Muscle layer of duodenum (tissue), 2 donors: ENCODE results near the gene NFIX.

ENCODE experiments used
- H3K27ac ChIP-seq: one replicate; pipeline ENCODE4 v1.7.0; 2013; ENCODE audit warnings: mild to moderate bottlenecking, low read length
- H3K27me3 ChIP-seq: one replicate; pipeline ENCODE4 v1.7.0; 2013; ENCODE audit warnings: low read depth, mild to moderate bottlenecking, control low read depth, low read length
- H3K36me3 ChIP-seq, 2 donors: one replicate each; pipeline ENCODE4 v1.7.0; 2013; ENCODE audit warnings: low read length in 2 of 2, control low read depth in 1 of 2, mild to moderate bottlenecking in 1 of 2; ENCODE audit not compliant: insufficient read depth in 2 of 2, control insufficient read depth in 1 of 2
- H3K4me1 ChIP-seq, 2 donors: one replicate each; pipeline ENCODE4 v1.7.0; 2013; ENCODE audit warnings: low read length in 2 of 2, mild to moderate bottlenecking in 2 of 2, control low read depth in 1 of 2, moderate library complexity in 1 of 2; ENCODE audit not compliant: insufficient read depth in 2 of 2, control insufficient read depth in 1 of 2
- H3K4me3 ChIP-seq, 2 donors: one replicate each; pipeline ENCODE4 v1.7.0; 2013; ENCODE audit warnings: low read length in 2 of 2, low read depth in 1 of 2, mild to moderate bottlenecking in 1 of 2
- H3K9me3 ChIP-seq, 2 donors: one replicate each; pipeline ENCODE4 v1.7.0; 2013; ENCODE audit warnings: low read length in 2 of 2, control low read depth in 1 of 2, mild to moderate bottlenecking in 1 of 2; ENCODE audit not compliant: control insufficient read depth in 1 of 2
- donor health status: healthy.

NFIX gene

GRCh38 chr19:13004273-13004672, 9.0 kb downstream of the NFIX start:
- Histone ChIP-seq H3K27ac (no peak overlapping the region), H3K4me1 (peaks cover 19 to 73% of the 10 kb centered on the region in 2 donors), H3K4me3 (no peak overlapping the region), H3K9me3 (no peaks in the 10 kb centered on the region), H3K27me3 (no peaks in the 10 kb centered on the region), H3K36me3 (peaks cover 0 to 4% of the 10 kb centered on the region in 2 donors)

GRCh38 chr19:13005253-13005652, 10.0 kb downstream of the NFIX start:
- H3K9me3 ChIP-seq, result no peaks in the 10 kb centered on the region
- no peaks in the 10 kb centered on the region for H3K27me3 ChIP-seq
- H3K36me3 ChIP-seq, result peaks cover 0 to 4% of the 10 kb centered on the region in 2 donors
- H3K4me1 ChIP-seq, result peaks cover 23 to 77% of the 10 kb centered on the region in 2 donors
- H3K4me3 ChIP-seq, result no peak overlapping the region
- no peak overlapping the region for H3K27ac ChIP-seq

- Histone ChIP-seq H3K4me3 (no peak overlapping the region), H3K36me3 (peaks cover 0 to 4% of the 10 kb centered on the region in 2 donors), H3K4me1 (peaks cover 23 to 77% of the 10 kb centered on the region in 2 donors), H3K9me3 (no peaks in the 10 kb centered on the region), H3K27me3 (no peaks in the 10 kb centered on the region), H3K27ac (no peak overlapping the region)
Observed at GRCh38 chr19:13005861-13006370, 10.6 kb downstream of the NFIX start.

GRCh38 chr19:13006431-13007281, 11.4 kb downstream of the NFIX start:
- peaks cover 0 to 4% of the 10 kb centered on the region in 2 donors for H3K36me3 ChIP-seq
- H3K4me3 ChIP-seq, result peak overlapping the region in 1 of 2 donors; percentile 27
- H3K27ac ChIP-seq, result no peak overlapping the region
- H3K4me1 ChIP-seq, result peaks cover 23 to 79% of the 10 kb centered on the region in 2 donors
- H3K9me3 ChIP-seq, result no peaks in the 10 kb centered on the region
- no peaks in the 10 kb centered on the region for H3K27me3 ChIP-seq

GRCh38 chr19:13007292-13008045, 12.2 kb downstream of the NFIX start:
- no peak overlapping the region for H3K27ac ChIP-seq
- peak overlapping the region in 1 of 2 donors; percentile 24 for H3K4me3 ChIP-seq
- peaks cover 23 to 85% of the 10 kb centered on the region in 2 donors for H3K4me1 ChIP-seq
- H3K27me3 ChIP-seq, result no peaks in the 10 kb centered on the region
- no peaks in the 10 kb centered on the region for H3K9me3 ChIP-seq
- peaks cover 0 to 4% of the 10 kb centered on the region in 2 donors for H3K36me3 ChIP-seq

GRCh38 chr19:13008926-13009787, 13.9 kb downstream of the NFIX start:
- Histone ChIP-seq H3K27ac (no peak overlapping the region), H3K4me3 (no peak overlapping the region)

GRCh38 chr19:13010038-13010991, 15.0 kb downstream of the NFIX start:
- Histone ChIP-seq H3K4me3 (no peak overlapping the region), H3K27me3 (no peaks in the 10 kb centered on the region), H3K36me3 (peaks cover 0 to 8% of the 10 kb centered on the region in 2 donors), H3K9me3 (no peaks in the 10 kb centered on the region), H3K27ac (no peak overlapping the region), H3K4me1 (peaks cover 20 to 92% of the 10 kb centered on the region in 2 donors)

More at GRCh38 chr19:13008926-13009787, 13.9 kb downstream of the NFIX start:
- H3K27me3 ChIP-seq, result no peaks in the 10 kb centered on the region
- no peaks in the 10 kb centered on the region for H3K9me3 ChIP-seq
- peaks cover 23 to 88% of the 10 kb centered on the region in 2 donors for H3K4me1 ChIP-seq
- peaks cover 0 to 8% of the 10 kb centered on the region in 2 donors for H3K36me3 ChIP-seq

- Histone ChIP-seq H3K4me3 (no peak overlapping the region), H3K36me3 (peaks cover 0 to 8% of the 10 kb centered on the region in 2 donors), H3K27ac (no peak overlapping the region), H3K4me1 (peaks cover 20 to 92% of the 10 kb centered on the region in 2 donors), H3K27me3 (no peaks in the 10 kb centered on the region), H3K9me3 (no peaks in the 10 kb centered on the region)
Observed at GRCh38 chr19:13010992-13011652, 15.8 kb downstream of the NFIX start.

- H3K4me1 ChIP-seq, result peaks cover 16 to 87% of the 10 kb centered on the region in 2 donors
- H3K27me3 ChIP-seq, result no peaks in the 10 kb centered on the region
- no peak overlapping the region for H3K4me3 ChIP-seq
- no peaks in the 10 kb centered on the region for H3K9me3 ChIP-seq
- no peak overlapping the region for H3K27ac ChIP-seq
- H3K36me3 ChIP-seq, result peaks cover 0 to 8% of the 10 kb centered on the region in 2 donors
Observed at GRCh38 chr19:13011653-13012389, 16.5 kb downstream of the NFIX start.
